GM19239 (cell line): ENCODE measurements around the gene PLK3.
"Not testable (repeated sequence)": the region's sequence is repeated elsewhere in the genome, so short reads cannot be mapped to it uniquely, and the experiment has no call there.

Source experiments
- DNase-seq: peaks from one replicate; pipeline ENCODE4 v3.0.0; 2011; ENCODE audit warnings: low spot score; ENCODE audit not compliant: insufficient read length
- FAIRE-seq: peaks from 2 replicates; lab custom pipeline; 2011; peaks lifted over from hg19 to GRCh38; lab: Jason Lieb, UNC

The PLK3 gene

DNA sequence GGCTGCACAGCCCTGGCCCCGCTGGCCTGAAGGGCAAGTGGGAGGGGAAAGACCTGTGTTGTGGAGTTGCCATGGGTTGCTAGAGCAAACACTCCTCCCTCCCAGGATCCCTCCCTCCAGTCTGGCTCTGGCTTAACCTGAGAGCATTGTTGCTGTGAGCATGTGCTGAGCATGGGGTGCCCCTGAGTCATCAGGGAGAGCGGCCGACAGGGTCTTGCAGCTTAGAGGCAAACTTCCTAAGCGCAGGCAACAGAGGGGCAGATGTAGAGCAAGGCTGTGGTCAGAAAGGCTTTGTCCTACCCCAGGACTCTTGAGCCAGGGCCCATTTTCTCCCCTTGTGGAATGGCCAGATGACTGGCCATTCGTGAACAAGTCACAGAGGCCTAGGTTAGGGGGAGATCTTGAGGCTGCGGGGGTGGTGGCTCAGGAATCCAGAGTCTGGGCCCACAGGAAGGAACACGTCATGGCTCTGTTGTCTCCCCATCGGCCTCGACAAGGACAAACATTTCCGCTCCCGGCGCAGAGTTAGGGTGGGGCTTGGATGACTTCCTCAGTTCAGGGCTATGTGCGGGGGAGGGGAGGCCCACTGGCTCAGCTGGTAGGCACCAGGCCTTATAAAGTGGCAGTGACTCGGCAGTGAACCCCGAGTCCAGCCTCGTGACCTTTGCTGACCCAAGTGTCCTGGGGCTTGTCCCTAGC, 7.3 kb downstream of the PLK3 start:
- peak; percentile 77 for DNase-seq
- peak; percentile 96 for FAIRE-seq

DNA sequence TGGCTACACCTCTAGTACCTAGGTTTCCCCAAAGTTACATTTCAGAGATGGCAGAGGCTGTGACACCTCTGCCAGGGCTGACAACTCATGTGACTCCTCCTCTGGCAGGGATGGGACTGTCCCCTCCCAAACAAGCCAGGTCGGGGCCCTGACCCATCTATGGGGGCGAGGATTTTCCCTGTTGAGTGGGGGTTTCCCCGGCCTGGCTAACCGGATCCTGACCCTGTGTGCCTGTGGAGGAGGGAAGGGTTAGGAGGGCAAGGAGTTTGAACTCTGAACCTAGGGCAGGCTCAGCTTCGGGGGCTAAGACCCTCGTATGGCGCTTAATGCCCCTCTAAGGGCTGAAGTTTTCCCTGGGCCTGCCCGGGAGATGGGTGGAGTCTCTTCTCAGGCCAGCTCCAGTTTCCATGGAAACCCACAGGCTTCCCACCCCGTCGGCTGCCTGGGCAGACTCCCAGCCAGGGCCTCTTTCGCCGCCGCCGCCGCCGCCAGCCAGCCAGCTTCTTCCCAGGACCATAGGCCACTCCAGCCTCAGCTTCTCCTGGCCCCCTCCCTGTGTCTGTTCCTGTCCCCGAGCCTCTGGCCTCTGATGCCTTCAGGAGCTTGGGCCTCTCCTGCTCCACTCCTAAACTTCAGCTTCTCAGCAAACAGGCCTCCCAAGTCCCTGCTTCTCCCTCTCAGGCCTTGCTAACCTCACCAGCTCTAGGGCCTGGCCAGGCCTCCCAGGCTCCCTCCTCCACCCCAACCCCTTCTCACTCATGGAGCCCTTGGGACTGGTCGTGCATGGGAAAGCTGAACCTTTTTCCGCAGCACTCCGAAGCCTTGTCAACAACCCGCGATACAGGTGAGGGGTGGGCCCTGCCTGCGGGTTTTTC, 8.1 kb downstream of the PLK3 start, which contains the start of gene BTBD19:
Gene BTBD19, plus strand, starts transcription at position 461 of the 875 bp plus-strand sequence. Its CDS starts 298 bp downstream, at position 759.
- FAIRE-seq (no peak), DNase-seq (no peak)

DNA sequence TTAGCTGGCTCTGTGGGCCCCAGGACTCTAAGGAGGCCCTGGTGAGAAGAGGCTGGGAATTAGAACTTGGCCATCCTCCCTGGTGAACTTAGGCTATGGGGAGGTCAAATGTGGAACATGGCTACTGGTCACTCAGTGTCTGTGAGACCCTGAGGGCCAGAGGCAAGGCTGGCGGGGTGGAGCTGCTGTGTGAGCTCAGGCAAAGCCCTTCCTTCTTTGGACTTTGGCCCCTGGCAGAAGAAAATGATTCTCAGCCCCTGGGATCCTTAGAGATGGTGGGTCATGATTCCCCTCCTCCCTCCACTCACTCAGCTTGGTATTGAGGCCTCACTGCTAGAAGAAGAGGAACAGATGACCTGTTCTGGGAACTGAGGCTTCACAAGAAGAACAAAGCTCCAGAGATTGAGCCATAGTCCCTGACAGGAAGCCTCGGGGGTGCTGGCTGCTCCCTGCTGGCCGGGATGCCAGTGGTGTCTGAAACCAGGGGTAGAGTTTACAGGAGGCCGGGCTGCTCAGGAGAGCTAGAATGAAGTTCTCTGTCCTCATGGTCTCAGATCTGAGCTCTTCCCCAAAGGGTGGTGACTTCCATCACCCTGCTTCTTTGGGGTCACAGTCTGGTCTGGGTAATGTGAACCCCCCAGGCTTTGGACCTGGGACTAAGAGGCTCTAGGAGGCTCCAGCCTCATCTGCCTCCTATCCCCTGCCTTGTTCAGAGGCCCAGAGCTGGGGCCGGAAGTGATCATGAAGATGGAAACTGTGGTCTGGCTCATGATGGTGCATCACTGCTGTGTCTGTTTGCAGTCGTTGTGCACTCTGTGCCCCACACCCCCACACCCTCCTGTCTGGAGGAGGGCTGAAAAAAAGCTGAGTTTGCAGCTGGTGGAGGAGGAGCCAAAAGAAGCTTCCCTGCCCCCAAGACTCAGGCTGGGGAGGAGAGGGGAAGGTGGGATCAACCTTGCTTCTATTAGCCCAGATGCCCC, 9.1 kb downstream of the PLK3 start:
- peak; percentile 97 for FAIRE-seq
- peak; percentile 82 for DNase-seq

- peak; percentile 84 for FAIRE-seq
- DNase-seq = no peak
Observed at GRCh38 chr1:44810101-44810761, 10.1 kb downstream of the PLK3 start.

GRCh38 chr1:44810762-44811105, 10.6 kb downstream of the PLK3 start:
- DNase-seq = not testable (repeated sequence)
- FAIRE-seq = peak; percentile 8

DNA sequence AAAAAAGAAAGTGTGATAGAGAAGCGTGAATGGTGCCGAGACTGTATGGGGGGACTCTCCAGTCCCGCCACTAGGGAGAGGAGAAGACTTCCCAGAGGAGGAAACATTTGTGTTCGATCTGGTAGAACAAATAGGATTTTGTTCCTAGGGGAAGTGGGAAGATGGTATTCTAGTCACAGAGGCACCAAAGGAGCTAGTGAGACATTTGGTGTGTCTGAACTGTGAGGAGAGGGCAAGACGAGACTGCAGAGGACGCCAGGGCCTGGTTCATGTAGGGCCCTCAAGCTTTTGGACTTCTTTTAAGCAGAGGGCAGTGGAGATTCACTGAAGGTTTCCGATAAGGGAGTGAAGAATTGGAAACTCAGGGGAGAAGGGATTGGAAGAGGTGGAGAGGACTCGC, 11.1 kb downstream of the PLK3 start:
- FAIRE-seq = no peak
- no peak for DNase-seq

DNA sequence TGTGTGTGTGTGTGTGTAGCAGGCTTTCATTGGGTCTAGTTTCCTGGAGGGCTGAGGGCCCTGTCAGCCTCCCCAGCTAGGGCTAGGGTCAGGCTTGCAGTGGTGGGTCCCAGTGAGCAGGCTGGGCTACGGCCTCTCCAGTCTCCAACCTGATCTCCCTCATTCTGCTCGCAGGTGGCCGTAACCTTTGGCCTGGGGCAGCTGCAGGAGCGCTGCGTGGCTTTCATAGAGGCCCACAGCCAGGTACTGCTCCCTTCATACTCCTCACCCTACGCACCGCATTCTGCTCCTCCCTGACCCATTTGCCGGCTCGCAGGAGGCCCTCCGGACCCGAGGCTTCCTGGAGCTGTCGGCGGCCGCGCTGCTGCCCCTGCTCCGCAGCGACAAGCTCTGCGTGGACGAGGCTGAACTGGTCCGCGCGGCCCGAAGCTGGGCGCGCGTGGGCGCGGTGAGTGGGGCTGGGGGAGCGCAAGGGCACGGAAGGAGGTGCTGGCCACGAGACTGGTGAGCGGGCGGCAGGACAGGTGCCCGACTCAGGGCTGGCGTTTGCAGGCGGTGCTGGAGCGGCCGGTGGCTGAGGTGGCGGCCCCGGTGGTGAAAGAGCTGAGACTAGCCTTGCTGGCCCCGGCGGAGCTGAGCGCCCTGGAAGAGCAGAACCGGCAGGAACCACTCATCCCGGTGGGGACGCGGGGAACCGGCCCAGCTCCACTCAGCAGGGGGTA, 12.8 kb downstream of the PLK3 start:
- FAIRE-seq (no peak), DNase-seq (no peak)

- not testable (repeated sequence) for DNase-seq, FAIRE-seq
Observed at GRCh38 chr1:44815926-44816325, 15.7 kb downstream of the PLK3 start.

DNA sequence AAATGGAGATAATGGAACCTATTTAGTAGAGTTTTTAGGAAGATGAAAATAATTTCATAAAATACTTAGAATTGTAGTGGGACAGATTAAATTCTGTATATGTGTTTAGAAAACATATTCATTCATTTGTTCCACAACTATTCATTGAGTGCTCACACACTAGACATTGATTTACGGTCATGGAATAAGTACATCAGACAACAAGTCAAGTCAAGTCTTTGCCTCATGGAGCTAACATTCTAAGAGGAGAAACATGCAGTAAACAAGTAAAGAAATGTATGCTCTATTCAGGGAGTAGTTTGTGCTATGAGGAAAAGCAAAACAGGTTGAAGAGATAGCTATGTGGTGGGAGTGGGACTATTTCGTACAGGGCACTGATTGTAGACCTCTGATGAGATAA, 17.1 kb downstream of the PLK3 start:
- FAIRE-seq (no peak), DNase-seq (no peak)

GRCh38 chr1:44817771-44818495, 17.8 kb downstream of the PLK3 start:
- FAIRE-seq (no peak), DNase-seq (no peak)

- no peak for DNase-seq
- FAIRE-seq = no peak
Observed at GRCh38 chr1:44819196-44819607, 19.0 kb downstream of the PLK3 start.

DNA sequence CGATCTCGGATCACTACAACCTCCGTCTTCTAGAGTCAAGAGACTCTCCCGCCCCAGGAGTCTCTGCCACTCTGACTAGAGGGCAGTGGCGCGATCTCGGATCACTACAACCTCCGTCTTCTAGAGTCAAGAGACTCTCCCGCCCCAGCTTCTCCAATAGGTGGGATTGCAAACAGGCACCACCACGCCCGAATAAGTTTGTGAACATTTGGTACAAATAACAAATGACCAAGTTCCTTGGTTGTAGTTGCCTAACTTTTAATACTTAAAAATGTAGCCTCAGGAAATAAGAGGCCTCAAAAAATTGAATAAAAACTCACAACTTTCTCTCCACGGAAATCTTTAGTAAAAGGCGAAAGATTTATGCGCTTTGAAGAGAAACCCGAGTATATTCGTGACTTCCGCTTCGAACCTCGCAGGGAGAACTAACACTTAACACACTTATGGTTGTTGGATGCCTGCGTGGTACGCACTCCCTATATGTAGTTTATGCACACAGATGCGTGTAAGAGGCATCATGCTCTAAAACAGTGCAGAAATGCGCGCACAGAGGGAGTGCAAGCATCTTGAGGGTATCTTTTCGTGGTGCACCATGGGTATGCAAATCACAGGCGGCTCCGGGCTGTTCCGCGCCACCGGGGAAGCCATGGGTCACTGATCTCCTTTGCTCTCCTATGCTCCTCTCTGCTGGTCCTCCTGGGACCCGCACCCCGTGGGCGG, 19.6 kb downstream of the PLK3 start:
- FAIRE-seq (peak; percentile 100), DNase-seq (peak; percentile 88)

- FAIRE-seq (no peak), DNase-seq (no peak)
Observed at GRCh38 chr1:44820328-44821239, 20.4 kb downstream of the PLK3 start.

DNA sequence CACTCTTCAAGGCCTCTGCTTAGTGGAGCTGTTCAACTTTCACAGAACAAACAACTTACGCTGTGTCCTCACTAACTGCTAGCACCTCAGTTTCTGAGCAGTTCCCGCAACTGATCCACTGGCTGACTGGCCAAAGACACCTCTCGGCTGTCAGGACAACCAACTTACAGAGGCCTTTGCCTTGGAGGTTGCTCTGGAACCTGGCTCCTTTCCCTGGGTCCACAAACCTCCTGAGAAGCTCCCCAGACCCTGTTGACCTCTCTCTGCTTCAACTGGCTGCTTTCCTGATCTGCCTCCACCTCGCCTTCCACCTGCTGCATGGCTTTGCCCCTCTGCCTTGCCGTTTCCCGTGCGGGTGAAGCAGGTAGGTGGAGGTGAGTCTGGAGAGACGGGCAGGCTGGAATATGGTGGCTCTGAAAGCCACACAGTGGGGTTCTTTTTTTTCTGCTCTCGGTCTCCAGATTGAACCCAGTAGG, 21.1 kb downstream of the PLK3 start:
- no peak for DNase-seq
- no peak for FAIRE-seq

GRCh38 chr1:44822131-44822701, 22.0 kb downstream of the PLK3 start:
- FAIRE-seq (no peak), DNase-seq (no peak)

DNA sequence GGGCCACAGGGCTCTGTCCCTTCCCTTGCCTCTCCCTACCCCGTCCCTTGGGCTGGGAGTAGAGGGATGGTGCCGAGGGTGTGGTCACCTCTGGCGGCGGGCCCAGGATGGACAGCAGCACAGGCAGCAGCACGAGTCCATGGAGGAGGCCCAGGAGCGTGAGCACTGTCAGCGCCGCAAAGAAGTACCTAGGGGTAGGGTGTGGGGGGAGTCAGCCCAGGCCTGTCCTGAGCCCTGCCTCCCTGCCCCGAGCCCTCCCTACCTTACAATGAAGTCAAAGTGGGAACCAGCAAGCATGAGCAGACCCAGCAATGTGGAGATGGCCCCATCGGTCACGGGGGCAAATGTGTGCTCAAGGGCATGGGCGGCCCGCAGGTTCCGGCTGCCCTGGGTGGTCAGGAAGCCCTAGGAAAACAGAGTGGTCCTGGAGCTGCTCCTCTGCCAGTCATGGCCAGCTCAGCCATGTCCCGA, 22.8 kb downstream of the PLK3 start:
- no peak for DNase-seq
- FAIRE-seq = no peak
